ENCODE results near the gene VPS26C. TPM values are rescaled to one million over a fixed set of nuclear protein-coding genes. Genes with fewer than 3 reads are reported as not detected.
A peak's percentile ranks its signal among the peaks of the same experiment; 100 is the strongest.

VPS26C gene
- total and polyA plus RNA-seq, 9 of the 15 experiments (the other 6 are each of a cell fraction or from before 2014, with no cell fraction given) = 32.8 to 48.7 (median 42.1) TPM

GRCh38 chr21:37273440-37273839, 6.3 kb upstream of the VPS26C start:
- Histone ChIP-seq H3K27ac (ENCODE audit: extremely low read depth, low read depth, low read length) (no peak overlapping the region), H3K4me3 (no peak overlapping the region), H3K79me2 (ENCODE audit: control insufficient read depth, insufficient read depth, low read length) (peaks cover 7% of the 10 kb centered on the region), H3K4me2 (ENCODE audit: insufficient read depth, low read length) (peak overlapping the region; percentile 40; the same call in 1 of the 2 replicates), H4K20me1 (replicated peaks; ENCODE audit: control insufficient read depth, insufficient read depth, low read length) (no peaks in the 10 kb centered on the region), H3K9me3 (replicated peaks; ENCODE audit: control insufficient read depth, insufficient read depth, low read depth, low read length) (0 out of 2 replicates have a peak, but pooled peaks cover 1% of the 10 kb centered on the region), H3K9ac (ENCODE audit: insufficient read depth in 1 of 2, low read depth in 2 of 2, low read length in 2 of 2) (peak overlapping the region in 1 of 2 experiments; percentile 29; a peak in 1 of 4 replicates), H2AFZ (ENCODE audit: low read depth, low read length) (peak overlapping the region; percentile 89), H3K9me1 (ENCODE audit: control insufficient read depth, insufficient read depth, low read length) (no peaks in the 10 kb centered on the region), H3K27me3 (ENCODE audit: control insufficient read depth in 2 of 2, insufficient read depth in 2 of 2, low read length in 2 of 2) (no peaks in the 10 kb centered on the region), H3K36me3 (ENCODE audit: control insufficient read depth, insufficient read depth, low read length) (no peaks in the 10 kb centered on the region), H3K4me1 (replicated peaks in 1 of 2; ENCODE audit: control insufficient read depth in 2 of 2, insufficient read depth in 2 of 2, low read length in 2 of 2) (peaks cover 8 to 19% of the 10 kb centered on the region in 2 experiments; a peak in 4 of 5 replicates)
- no TSS peak for BruUV-seq (replicated peaks)
- no CpG with 5 or more reads among the region's 1 CpG for WGBS (ENCODE audit: insufficient coverage, low coverage, missing lambda C conversion rate)
- in situ Hi-C loops (cut with MboI) = no loop called here
- ATAC-seq (no peak), FAIRE-seq (no peak), DNase-seq (ENCODE audit: extremely low read depth in 1 of 4, low spot score in 3 of 4) (peak in 1 of 4 experiments; percentile 30)
- TF ChIP-seq ZBED1 (IDR thresholded peaks at IDR 0.05) (no peak), ZBTB49 (CRISPR knock-in tag; IDR thresholded peaks at IDR 0.05; ENCODE audit: borderline replicate concordance) (no peak), FOXJ3 (CRISPR knock-in tag; IDR thresholded peaks at IDR 0.05) (no peak), PCBP1 (IDR thresholded peaks at IDR 0.05; ENCODE audit: low read depth, low read length, poor library complexity, severe bottlenecking) (peak; percentile 75), ERF (CRISPR knock-in tag; IDR thresholded peaks at IDR 0.05) (no peak), ZNF41 (CRISPR knock-in tag; conservative IDR thresholded peaks at IDR 0.05) (no peak), NCOA2 (IDR thresholded peaks at IDR 0.05; ENCODE audit: partially characterized antibody in 2 of 2) (no peak), ZBTB33 (CRISPR knock-in tag; IDR thresholded peaks at IDR 0.05) (no peak), PRDM10 (IDR thresholded peaks at IDR 0.05; ENCODE audit: partially characterized antibody) (peak; percentile 9), NEUROD1 (IDR thresholded peaks at IDR 0.05; ENCODE audit: borderline replicate concordance, low read depth, low read length, partially characterized antibody) (no peak), PCBP2 (IDR thresholded peaks at IDR 0.05; ENCODE audit: low read depth, low read length, poor library complexity, severe bottlenecking) (peak; percentile 95), HNRNPK (IDR thresholded peaks at IDR 0.05; ENCODE audit: low read depth, low read length, poor library complexity, severe bottlenecking) (peak; percentile 93), IRF2 (CRISPR knock-in tag; IDR thresholded peaks at IDR 0.05) (no peak)
- ChIA-PET POLR2A (interaction anchor here (1.2 kb wide), 1 partner anchor 9 kb away, joined by 3 read pairs; no protein-coding TSS in a partner anchor), CTCF (ENCODE audit: low intra/inter-chr PET ratio) (no interaction called here)
- intact Hi-C loops (cut with micrococcal nuclease) = no loop called here

Data from K562 (cell line).